GM12891 (cell line): ENCODE measurements around the gene NCAPD2.

ENCODE experiments used
- POLR2A ChIP-seq: IDR thresholded peaks from 2 replicates; pipeline ENCODE4 v1.6.1; 2011; ENCODE audit warnings: low read depth, low read length, control low read depth
- POLR2AphosphoS5 ChIP-seq: IDR thresholded peaks from 2 replicates; pipeline ENCODE4 v1.6.1; 2011; ENCODE audit warnings: low read depth, low read length, control low read depth
- SPI1 ChIP-seq: IDR thresholded peaks from 2 replicates; pipeline ENCODE4 v1.6.1; 2011; ENCODE audit warnings: low read depth, low read length, control low read depth
- TAF1 ChIP-seq: IDR thresholded peaks from 2 replicates; pipeline ENCODE4 v1.6.1; 2011; ENCODE audit warnings: low read depth, low read length, control low read depth

GRCh38 chr12:6535697-6535946 is 41.7 kb downstream of the NCAPD2 start:
- no peak for TF ChIP-seq POLR2A
- no peak for TF ChIP-seq SPI1
- TF ChIP-seq POLR2AphosphoS5: no peak
- no peak for TF ChIP-seq TAF1
